Activated CD4-positive, alpha-beta T cell treated with anti-CD3 and anti-CD28 coated beads, Interleukin-2, amount 50 U/mL, for 48 hours (primary cell): ENCODE measurements around the gene IMPG1.
"Not testable (repeated sequence)": the region's sequence is repeated elsewhere in the genome, so short reads cannot be mapped to it uniquely, and the experiment has no call there.

ENCODE experiments used
- DNase-seq, 2 experiments: peaks; one replicate each; pipeline ENCODE4 v3.0.0-alpha.2; 2020

Gene IMPG1

GRCh38 chr6:75946146-75946831 is 126.2 kb downstream of the IMPG1 start:
- DNase-seq = no peak

- DNase-seq = no peak
These were observed 129.1 kb downstream of the IMPG1 start for GRCh38 chr6:75943381-75943780.

- DNase-seq = no peak
These were observed 131.0 kb downstream of the IMPG1 start for GRCh38 chr6:75941509-75941908.

- DNase-seq = no peak
These were observed 131.9 kb downstream of the IMPG1 start for GRCh38 chr6:75940564-75940963.

GRCh38 chr6:75937846-75938245 is 134.6 kb downstream of the IMPG1 start:
- no peak for DNase-seq

- no peak for DNase-seq
These were observed 135.8 kb downstream of the IMPG1 start for GRCh38 chr6:75936682-75937081.

GRCh38 chr6:75935473-75935793 is 137.0 kb downstream of the IMPG1 start:
- no peak for DNase-seq

GRCh38 chr6:75934643-75935472 is 137.6 kb downstream of the IMPG1 start:
- DNase-seq = peak; percentile 5 to 24

GRCh38 chr6:75933387-75933975 is 139.0 kb downstream of the IMPG1 start:
- DNase-seq = no peak

GRCh38 chr6:75932067-75932466 is 140.4 kb downstream of the IMPG1 start:
- no peak for DNase-seq

GRCh38 chr6:75931011-75931680 is 141.3 kb downstream of the IMPG1 start:
- no peak for DNase-seq

- DNase-seq = no peak
These were observed 145.9 kb downstream of the IMPG1 start for GRCh38 chr6:75926293-75927168.

GRCh38 chr6:75922226-75922625 is 150.2 kb downstream of the IMPG1 start:
- DNase-seq = no peak

GRCh38 chr6:75913040-75913439 is 159.4 kb downstream of the IMPG1 start:
- no peak for DNase-seq

- no peak for DNase-seq
These were observed 165.0 kb downstream of the IMPG1 start for GRCh38 chr6:75907444-75907843.

- DNase-seq = no peak
These were observed 165.6 kb downstream of the IMPG1 start for GRCh38 chr6:75906871-75907270.

- not testable (repeated sequence) for DNase-seq
These were observed 167.3 kb downstream of the IMPG1 start for GRCh38 chr6:75905129-75905528.

GRCh38 chr6:75900216-75900615 is 172.2 kb downstream of the IMPG1 start:
- not testable (repeated sequence) for DNase-seq

GRCh38 chr6:75896526-75896925 is 175.9 kb downstream of the IMPG1 start:
- DNase-seq = no peak

- DNase-seq = no peak
These were observed 178.7 kb downstream of the IMPG1 start for GRCh38 chr6:75893776-75894152.

GRCh38 chr6:75893058-75893775 is 179.2 kb downstream of the IMPG1 start:
- no peak for DNase-seq

- no peak for DNase-seq
These were observed 180.1 kb downstream of the IMPG1 start for GRCh38 chr6:75892384-75892783.
